ENCODE measurements around the gene HNRNPD.

GRCh38 chr4:82380344-82380743 lies 6.6 kb upstream of the HNRNPD start:
- TF ChIP-seq CTCF (IDR thresholded peaks at IDR 0.05; ENCODE audit: extremely low read depth in 1 of 2, insufficient read depth in 1 of 2, low read depth in 1 of 2, low read length in 2 of 2), result no peak
- TF ChIP-seq MAX (IDR thresholded peaks at IDR 0.05; ENCODE audit: insufficient read depth, insufficient read length), result no peak
- no peak for TF ChIP-seq POLR2A (IDR thresholded peaks at IDR 0.05; ENCODE audit: low read depth, low read length)
- no peak for TF ChIP-seq EZH2 (IDR thresholded peaks at IDR 0.05; ENCODE audit: borderline replicate concordance, low read depth, low read length, severe bottlenecking)
- TF ChIP-seq GATA2 (IDR thresholded peaks at IDR 0.05; ENCODE audit: insufficient read depth, insufficient read length, low read depth, low read length), result no peak
- TF ChIP-seq POLR2AphosphoS5 (IDR thresholded peaks at IDR 0.05; ENCODE audit: insufficient read depth, low read depth, low read length), result no peak

All from endothelial cell of umbilical vein (primary cell).